ENCODE measurements around the gene HCRT.

GRCh38 chr17:42167807-42168206, 17.4 kb downstream of the HCRT start:
- no peak for TF ChIP-seq CTCF (IDR thresholded peaks at IDR 0.05; ENCODE audit: low read length)
- no peak for TF ChIP-seq EZH2 (optimal IDR thresholded peaks at IDR 0.05; ENCODE audit: low read depth, low read length)
- no peak for TF ChIP-seq EZH2phosphoT487 (IDR thresholded peaks at IDR 0.05; ENCODE audit: low read length)
